Mucosa of descending colon (tissue), 3 donors: ENCODE data around the gene POU2AF3. TPM values are rescaled to one million over a fixed set of nuclear protein-coding genes. Genes with fewer than 3 reads are reported as not detected.

Experiments
- ATAC-seq: fragments of 200-7000 bp; cut with Tn5 transposase; one replicate; pipeline ENCODE4 v1.9.1; 2020; ENCODE audit warnings: mild to moderate bottlenecking, moderate library complexity
- DNase-seq, 3 donors: peaks; one replicate each; pipeline ENCODE4 v3.0.0-alpha.2; 2020
- H3K36me3 ChIP-seq: fragments of 200-600 bp; one replicate; pipeline ENCODE4 v1.8.0; 2021; ENCODE audit warnings: low read depth, mild to moderate bottlenecking
- H3K4me1 ChIP-seq: fragments of 200-600 bp; one replicate; pipeline ENCODE4 v1.8.0; 2021; ENCODE audit warnings: low read depth, mild to moderate bottlenecking
- H3K4me3 ChIP-seq: fragments of 200-600 bp; one replicate; pipeline ENCODE4 v1.8.0; 2021; ENCODE audit warnings: mild to moderate bottlenecking
- H3K9me3 ChIP-seq: fragments of 200-600 bp; one replicate; pipeline ENCODE4 v1.8.0; 2021; ENCODE audit warnings: mild to moderate bottlenecking
- intact Hi-C, 2 donors: fragments of 100-400 bp; cut with DNase I in 1 of 2; cut with micrococcal nuclease in 1 of 2; formaldehyde crosslinking; loops; one replicate each; pipeline versions ENCODE4 v1.11.0 to v1.11.1; 2022; cut with DNase I, micrococcal nuclease
- total RNA-seq, 3 donors: library from RNA; stranded (reverse); fragmentation: NEBNext Ultra II Directional in 2 of 3; extraction: Animal tissue kit (Norgen Biotek cat#: 25700) in 2 of 3; gene quantifications; one replicate each; pipeline versions ENCODE4 v1.2.1 to v1.2.4, GENCODE V29; 2021 to 2023
- TF ChIP-seq, protein P1 (sequence below): fragments of 200-600 bp; IDR thresholded peaks from one replicate; pipeline ENCODE4 v1.8.0; 2022; ENCODE audit warnings: antibody characterized with exemption, mild to moderate bottlenecking
- donor health status: DM: no; HTN: no; CAD: no; lungs with moderate emphysema.
- donor health status: DM: no; HTN: no; CAD: no.
- donor health status: DM: no; HTN: yes; CAD: no.

Gene POU2AF3
- total RNA-seq, 3 donors from 2014 or later: 6.7 to 14.5 (median 8.1) TPM

DNA sequence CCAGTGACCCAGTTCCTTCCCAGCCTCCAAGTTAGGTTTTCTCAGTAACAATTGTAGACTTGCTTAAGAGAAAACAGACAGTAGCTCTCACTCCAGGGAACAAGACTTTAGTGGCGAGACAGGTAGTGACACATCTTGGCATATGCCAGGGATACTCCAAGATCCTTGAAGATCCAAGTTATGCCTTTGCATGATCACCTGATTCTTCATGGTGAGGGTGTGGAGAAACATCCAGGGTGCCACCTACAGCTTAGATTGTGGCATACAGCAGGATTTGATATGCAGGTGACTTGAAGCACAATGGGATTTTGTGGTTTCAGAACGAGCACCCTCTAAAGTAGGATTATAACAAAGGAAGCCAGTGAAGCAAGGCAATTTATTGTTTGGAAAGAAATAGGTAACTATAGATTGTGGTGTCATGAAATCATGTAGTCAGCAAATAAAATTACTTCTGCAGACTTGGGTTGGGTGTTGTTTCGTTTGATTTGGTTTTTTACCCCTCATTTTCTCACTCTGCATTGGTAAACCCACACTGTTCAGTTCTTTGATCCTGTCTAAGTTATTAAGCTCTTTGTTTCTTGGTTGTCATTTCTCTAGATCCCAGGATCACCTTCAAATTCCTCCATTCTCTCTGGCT lies 9.2 kb downstream of the POU2AF3 start:
- TF ChIP-seq, protein P1, sequence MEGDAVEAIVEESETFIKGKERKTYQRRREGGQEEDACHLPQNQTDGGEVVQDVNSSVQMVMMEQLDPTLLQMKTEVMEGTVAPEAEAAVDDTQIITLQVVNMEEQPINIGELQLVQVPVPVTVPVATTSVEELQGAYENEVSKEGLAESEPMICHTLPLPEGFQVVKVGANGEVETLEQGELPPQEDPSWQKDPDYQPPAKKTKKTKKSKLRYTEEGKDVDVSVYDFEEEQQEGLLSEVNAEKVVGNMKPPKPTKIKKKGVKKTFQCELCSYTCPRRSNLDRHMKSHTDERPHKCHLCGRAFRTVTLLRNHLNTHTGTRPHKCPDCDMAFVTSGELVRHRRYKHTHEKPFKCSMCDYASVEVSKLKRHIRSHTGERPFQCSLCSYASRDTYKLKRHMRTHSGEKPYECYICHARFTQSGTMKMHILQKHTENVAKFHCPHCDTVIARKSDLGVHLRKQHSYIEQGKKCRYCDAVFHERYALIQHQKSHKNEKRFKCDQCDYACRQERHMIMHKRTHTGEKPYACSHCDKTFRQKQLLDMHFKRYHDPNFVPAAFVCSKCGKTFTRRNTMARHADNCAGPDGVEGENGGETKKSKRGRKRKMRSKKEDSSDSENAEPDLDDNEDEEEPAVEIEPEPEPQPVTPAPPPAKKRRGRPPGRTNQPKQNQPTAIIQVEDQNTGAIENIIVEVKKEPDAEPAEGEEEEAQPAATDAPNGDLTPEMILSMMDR: peak; percentile 7
- H3K9me3 ChIP-seq: no peaks in the 10 kb centered on the region
- peaks cover 15% of the 10 kb centered on the region for H3K4me1 ChIP-seq
- H3K4me3 ChIP-seq: no peak overlapping the region
- peak; percentile 42 for ATAC-seq
- no peak for DNase-seq
- H3K36me3 ChIP-seq: no peaks in the 10 kb centered on the region
- intact Hi-C loops: no loop called here

DNA sequence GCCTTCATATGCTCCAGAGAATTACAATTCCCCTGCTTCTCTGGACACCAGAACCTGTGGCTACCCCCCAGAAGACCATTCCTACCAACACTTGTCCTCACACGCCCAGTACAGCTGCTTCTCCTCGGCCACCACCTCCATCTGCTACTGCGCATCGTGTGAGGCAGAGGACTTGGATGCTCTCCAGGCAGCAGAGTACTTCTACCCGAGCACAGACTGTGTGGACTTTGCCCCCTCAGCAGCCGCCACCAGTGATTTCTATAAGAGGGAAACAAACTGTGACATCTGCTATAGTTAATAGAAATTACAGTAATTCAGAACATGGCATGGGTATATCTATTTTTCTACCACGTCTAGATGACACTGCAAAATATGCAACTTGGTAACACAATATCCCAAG lies 9.8 kb downstream of the POU2AF3 start:
- Histone ChIP-seq H3K4me3 (no peak overlapping the region), H3K9me3 (no peaks in the 10 kb centered on the region), H3K4me1 (peaks cover 12% of the 10 kb centered on the region), H3K36me3 (no peaks in the 10 kb centered on the region)
- intact Hi-C loops: no loop called here
- TF ChIP-seq, protein P1: no peak
- ATAC-seq (peak; percentile 87), DNase-seq (peak; percentile 83 to 93 (median 89))

DNA sequence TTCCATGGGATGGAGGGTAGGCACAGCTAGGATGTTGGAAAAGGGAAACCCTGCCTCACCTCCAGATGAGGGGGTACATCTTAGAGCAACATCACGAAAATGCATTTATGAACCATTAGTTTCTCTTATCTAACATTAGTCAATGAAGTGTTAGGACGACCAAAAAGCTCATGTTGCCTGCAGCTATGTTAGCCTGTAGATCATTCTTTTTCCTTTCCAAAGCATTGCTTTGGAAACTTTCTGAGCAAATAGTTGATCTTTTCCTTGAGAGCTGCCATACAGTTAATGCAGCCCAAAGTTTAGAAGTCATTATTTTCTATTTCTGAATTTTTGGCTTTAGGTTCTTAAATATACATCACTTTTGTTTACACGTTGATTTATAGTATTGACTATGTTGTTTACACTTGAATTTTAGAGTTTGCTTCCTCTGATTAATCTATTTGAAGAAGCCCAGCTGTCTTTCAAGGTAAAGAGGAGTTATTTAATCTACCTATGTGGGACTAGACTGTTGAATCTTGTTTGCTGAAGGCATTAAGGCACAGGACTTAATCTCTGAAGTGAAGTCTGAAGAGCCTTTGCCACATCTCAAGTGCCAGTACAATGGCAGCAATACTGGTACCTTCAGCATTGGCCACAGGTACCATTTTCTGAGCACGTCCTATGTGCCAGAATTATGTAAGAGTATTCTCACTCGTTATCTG lies 11.0 kb downstream of the POU2AF3 start:
- Histone ChIP-seq H3K9me3 (no peaks in the 10 kb centered on the region), H3K36me3 (no peaks in the 10 kb centered on the region), H3K4me3 (no peak overlapping the region), H3K4me1 (peaks cover 12% of the 10 kb centered on the region)
- DNase-seq (no peak), ATAC-seq (no peak)
- TF ChIP-seq, protein P1: no peak
- intact Hi-C loops: no loop called here

DNA sequence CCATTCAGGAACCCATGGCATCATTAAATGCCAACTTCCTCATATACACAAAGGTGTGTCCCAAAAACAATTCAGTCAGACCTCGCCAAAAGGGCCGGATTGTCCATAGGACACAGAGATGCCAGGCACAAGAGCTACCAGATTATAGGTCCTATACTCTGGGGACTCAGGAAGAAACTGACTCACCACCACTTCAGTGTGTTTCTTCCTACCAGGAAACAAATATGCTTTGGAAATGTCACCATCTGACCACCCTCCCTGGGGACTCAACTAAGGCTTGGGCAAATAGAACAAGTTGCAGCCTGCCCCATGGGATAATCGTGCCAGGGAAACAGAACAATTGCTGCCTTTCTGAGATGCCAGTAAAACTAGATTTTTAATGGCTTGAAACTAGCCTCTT lies 11.7 kb downstream of the POU2AF3 start:
- peak in 1 of 3 donors; percentile 47 for DNase-seq

DNA sequence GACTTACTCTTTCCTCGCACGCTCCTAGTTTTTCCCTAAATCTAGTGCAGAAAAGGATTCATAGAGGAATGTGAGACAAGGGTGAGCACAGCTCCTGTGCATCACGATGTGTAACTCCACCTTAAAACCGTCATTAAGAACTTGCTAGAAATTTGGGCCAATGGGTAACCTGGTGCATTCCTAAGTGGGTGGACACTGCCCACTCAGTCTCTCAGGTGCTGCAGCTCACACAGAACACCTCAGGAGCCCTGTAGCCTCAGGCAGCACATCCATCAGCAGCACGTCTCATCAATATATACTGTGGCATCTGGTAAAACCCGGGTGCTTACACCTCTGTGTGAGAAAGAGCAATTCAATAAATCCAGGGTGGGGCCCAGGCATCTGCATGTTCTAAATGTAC lies 12.4 kb downstream of the POU2AF3 start:
- no peak for DNase-seq
- TF ChIP-seq, protein P1: no peak
- Histone ChIP-seq H3K4me3 (no peak overlapping the region), H3K4me1 (peaks cover 12% of the 10 kb centered on the region), H3K36me3 (no peaks in the 10 kb centered on the region), H3K9me3 (no peaks in the 10 kb centered on the region)
- no peak for ATAC-seq
- intact Hi-C loops: no loop called here

More for the DNA sequence above, 11.7 kb downstream of the POU2AF3 start:
- Histone ChIP-seq H3K36me3 (no peaks in the 10 kb centered on the region), H3K9me3 (no peaks in the 10 kb centered on the region), H3K4me3 (no peak overlapping the region), H3K4me1 (peaks cover 12% of the 10 kb centered on the region)
- intact Hi-C loops: no loop called here
- ATAC-seq: peak; percentile 75
- TF ChIP-seq, protein P1: no peak
